ENCODE results near the gene ACSL5.

The ACSL5 gene

GRCh38 chr10:112343056-112343806 is 30.7 kb upstream of the ACSL5 start:
- Histone ChIP-seq H3K4me3 (ENCODE audit: low read length) (no peak overlapping the region), H3K4me1 (ENCODE audit: low read length) (no peaks in the 10 kb centered on the region), H3K79me2 (ENCODE audit: low read length) (no peaks in the 10 kb centered on the region), H3K36me3 (replicated peaks; ENCODE audit: low read depth, low read length) (no peaks in the 10 kb centered on the region), H3K4me2 (ENCODE audit: low read length) (no peak overlapping the region), H3K27me3 (ENCODE audit: low read depth, low read length) (no peaks in the 10 kb centered on the region), H3K9me3 (ENCODE audit: insufficient read depth, low read length) (no peaks in the 10 kb centered on the region), H3K9ac (ENCODE audit: low read length) (no peak overlapping the region), H2AFZ (ENCODE audit: low read depth, low read length) (no peak overlapping the region), H4K20me1 (ENCODE audit: insufficient read depth, low read length) (no peaks in the 10 kb centered on the region), H3K27ac (ENCODE audit: low read length) (no peak overlapping the region)
- TF ChIP-seq CTCF (IDR thresholded peaks at IDR 0.05; ENCODE audit: low read depth, low read length) (no peak), EZH2phosphoT487 (IDR thresholded peaks at IDR 0.05; ENCODE audit: low read depth) (no peak)

DNA sequence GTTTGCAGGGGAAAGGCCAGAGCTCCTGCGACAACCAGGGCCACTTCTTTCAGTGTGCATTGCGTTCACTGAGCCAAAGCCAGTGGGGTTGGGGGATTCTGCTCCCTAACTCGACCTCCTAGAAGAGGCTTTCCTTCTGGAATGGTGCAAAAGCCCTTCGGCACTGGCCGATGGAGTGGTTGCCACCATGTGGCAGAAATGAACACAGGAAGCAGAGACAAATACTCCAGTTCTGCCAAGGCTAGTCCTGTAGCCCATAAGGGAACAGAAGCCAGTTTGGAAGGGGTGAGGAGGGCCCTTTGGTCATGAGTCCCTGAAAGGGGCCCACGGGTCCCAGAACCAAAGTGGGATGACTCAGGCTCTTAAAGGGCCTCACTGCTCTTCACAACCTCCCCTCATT is 29.7 kb upstream of the ACSL5 start:
- H2AFZ ChIP-seq (ENCODE audit: low read depth, low read length), result no peak overlapping the region
- no peaks in the 10 kb centered on the region for H3K79me2 ChIP-seq (ENCODE audit: low read length)
- no peaks in the 10 kb centered on the region for H3K36me3 ChIP-seq (replicated peaks; ENCODE audit: low read depth, low read length)
- no peak overlapping the region for H3K4me3 ChIP-seq (ENCODE audit: low read length)
- H3K9me3 ChIP-seq (ENCODE audit: insufficient read depth, low read length), result no peaks in the 10 kb centered on the region
- H3K4me2 ChIP-seq (ENCODE audit: low read length), result no peak overlapping the region
- no peaks in the 10 kb centered on the region for H4K20me1 ChIP-seq (ENCODE audit: insufficient read depth, low read length)
- H3K9ac ChIP-seq (ENCODE audit: low read length), result no peak overlapping the region
- no peak overlapping the region for H3K27ac ChIP-seq (ENCODE audit: low read length)
- no peaks in the 10 kb centered on the region for H3K4me1 ChIP-seq (ENCODE audit: low read length)
- TF ChIP-seq CTCF (IDR thresholded peaks at IDR 0.05; ENCODE audit: low read depth, low read length) (no peak), EZH2phosphoT487 (IDR thresholded peaks at IDR 0.05; ENCODE audit: low read depth) (no peak)
- H3K27me3 ChIP-seq (ENCODE audit: low read depth, low read length), result no peaks in the 10 kb centered on the region

DNA sequence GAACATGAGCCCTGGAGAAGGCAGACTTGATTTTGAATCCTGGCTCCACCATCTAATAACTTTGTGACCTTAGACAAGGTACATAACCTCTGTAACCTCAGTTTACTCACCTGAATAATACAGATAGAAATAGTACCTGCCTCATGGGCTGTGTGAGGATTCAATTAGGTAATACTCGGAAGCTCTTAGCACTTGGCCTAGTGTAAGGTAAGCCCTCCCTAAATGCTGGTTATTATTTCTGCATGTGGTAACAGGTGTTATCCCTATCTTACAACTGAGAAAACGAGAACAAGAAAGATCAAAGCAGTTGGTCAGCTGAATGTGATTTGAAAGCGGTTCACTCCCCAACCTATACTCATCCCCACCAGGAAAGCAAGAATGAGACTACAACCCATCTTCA is 28.7 kb upstream of the ACSL5 start:
- Histone ChIP-seq H3K4me3 (ENCODE audit: low read length) (no peak overlapping the region), H2AFZ (ENCODE audit: low read depth, low read length) (no peak overlapping the region), H3K4me2 (ENCODE audit: low read length) (no peak overlapping the region), H3K9ac (ENCODE audit: low read length) (no peak overlapping the region), H3K4me1 (ENCODE audit: low read length) (no peaks in the 10 kb centered on the region), H3K27me3 (ENCODE audit: low read depth, low read length) (no peaks in the 10 kb centered on the region), H3K79me2 (ENCODE audit: low read length) (no peaks in the 10 kb centered on the region), H4K20me1 (ENCODE audit: insufficient read depth, low read length) (no peaks in the 10 kb centered on the region), H3K36me3 (replicated peaks; ENCODE audit: low read depth, low read length) (no peaks in the 10 kb centered on the region), H3K9me3 (ENCODE audit: insufficient read depth, low read length) (no peaks in the 10 kb centered on the region), H3K27ac (ENCODE audit: low read length) (no peak overlapping the region)
- TF ChIP-seq EZH2phosphoT487 (IDR thresholded peaks at IDR 0.05; ENCODE audit: low read depth), result no peak
- no peak for TF ChIP-seq CTCF (IDR thresholded peaks at IDR 0.05; ENCODE audit: low read depth, low read length)

GRCh38 chr10:112345743-112346142 is 28.2 kb upstream of the ACSL5 start:
- H3K36me3 ChIP-seq (replicated peaks; ENCODE audit: low read depth, low read length), result no peaks in the 10 kb centered on the region
- TF ChIP-seq CTCF (IDR thresholded peaks at IDR 0.05; ENCODE audit: low read depth, low read length), result no peak
- TF ChIP-seq EZH2phosphoT487 (IDR thresholded peaks at IDR 0.05; ENCODE audit: low read depth), result no peak
- H3K4me1 ChIP-seq (ENCODE audit: low read length), result no peaks in the 10 kb centered on the region
- no peak overlapping the region for H3K9ac ChIP-seq (ENCODE audit: low read length)
- H2AFZ ChIP-seq (ENCODE audit: low read depth, low read length), result no peak overlapping the region
- H4K20me1 ChIP-seq (ENCODE audit: insufficient read depth, low read length), result no peaks in the 10 kb centered on the region
- no peak overlapping the region for H3K4me2 ChIP-seq (ENCODE audit: low read length)
- H3K27ac ChIP-seq (ENCODE audit: low read length), result no peak overlapping the region
- no peaks in the 10 kb centered on the region for H3K27me3 ChIP-seq (ENCODE audit: low read depth, low read length)
- H3K4me3 ChIP-seq (ENCODE audit: low read length), result no peak overlapping the region
- no peaks in the 10 kb centered on the region for H3K9me3 ChIP-seq (ENCODE audit: insufficient read depth, low read length)
- no peaks in the 10 kb centered on the region for H3K79me2 ChIP-seq (ENCODE audit: low read length)

Measured in OCI-LY3 (cell line).